HG03103 (cell line): Measurements from ENCODE around the gene PTPRN2.
"Not testable (repeated sequence)": the region's sequence is repeated elsewhere in the genome, so short reads cannot be mapped to it uniquely, and the experiment has no call there.

ENCODE experiments used
- ATAC-seq: cut with Tn5 transposase; IDR thresholded peaks from one replicate; pipeline ENCODE4 v1.9.1; 2021; ENCODE audit warnings: low read depth; ENCODE audit not compliant: unreplicated experiment

Gene PTPRN2

GRCh38 chr7:157737151-157738065, 850.2 kb downstream of the PTPRN2 start:
- no peak for ATAC-seq

DNA sequence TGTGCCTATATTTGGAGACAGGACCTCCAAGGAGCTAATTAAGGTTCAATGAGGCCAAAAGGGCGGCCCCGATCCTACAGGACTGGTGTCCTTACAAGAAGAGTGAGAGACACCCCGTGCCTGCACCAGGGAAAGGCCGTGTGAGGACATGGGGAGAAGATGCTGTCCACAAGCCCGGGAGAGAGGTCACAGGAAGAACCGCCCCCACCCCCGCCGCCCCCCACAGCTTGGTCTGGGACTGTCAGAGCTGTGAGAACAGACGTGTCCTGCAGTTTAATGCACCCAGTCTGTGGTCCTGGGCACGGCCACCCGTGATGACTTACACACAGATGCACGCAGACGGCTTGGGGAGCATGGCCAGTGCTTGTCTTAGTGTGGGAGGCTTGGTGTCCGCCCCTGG, 851.3 kb downstream of the PTPRN2 start:
- ATAC-seq, result no peak

DNA sequence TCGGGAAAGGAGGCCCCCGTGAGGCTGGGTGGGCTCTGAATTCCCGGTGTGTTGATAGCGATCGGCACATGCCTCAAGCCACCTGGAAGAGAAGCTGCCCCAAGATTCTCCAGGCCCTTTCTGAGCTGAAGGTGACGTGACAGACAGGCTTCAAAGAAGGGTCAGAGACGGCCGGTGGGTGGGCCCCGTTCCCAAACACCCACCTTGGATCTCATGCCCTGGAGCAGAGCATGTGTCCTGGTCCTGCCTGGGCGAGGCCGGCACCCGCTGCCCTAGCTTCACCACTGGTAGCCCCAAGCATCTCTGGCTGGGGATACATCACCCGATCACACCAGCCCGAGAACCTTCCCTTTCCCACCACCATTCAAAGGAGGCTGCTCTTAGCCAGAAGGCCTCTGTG, 851.8 kb downstream of the PTPRN2 start:
- ATAC-seq, result no peak

DNA sequence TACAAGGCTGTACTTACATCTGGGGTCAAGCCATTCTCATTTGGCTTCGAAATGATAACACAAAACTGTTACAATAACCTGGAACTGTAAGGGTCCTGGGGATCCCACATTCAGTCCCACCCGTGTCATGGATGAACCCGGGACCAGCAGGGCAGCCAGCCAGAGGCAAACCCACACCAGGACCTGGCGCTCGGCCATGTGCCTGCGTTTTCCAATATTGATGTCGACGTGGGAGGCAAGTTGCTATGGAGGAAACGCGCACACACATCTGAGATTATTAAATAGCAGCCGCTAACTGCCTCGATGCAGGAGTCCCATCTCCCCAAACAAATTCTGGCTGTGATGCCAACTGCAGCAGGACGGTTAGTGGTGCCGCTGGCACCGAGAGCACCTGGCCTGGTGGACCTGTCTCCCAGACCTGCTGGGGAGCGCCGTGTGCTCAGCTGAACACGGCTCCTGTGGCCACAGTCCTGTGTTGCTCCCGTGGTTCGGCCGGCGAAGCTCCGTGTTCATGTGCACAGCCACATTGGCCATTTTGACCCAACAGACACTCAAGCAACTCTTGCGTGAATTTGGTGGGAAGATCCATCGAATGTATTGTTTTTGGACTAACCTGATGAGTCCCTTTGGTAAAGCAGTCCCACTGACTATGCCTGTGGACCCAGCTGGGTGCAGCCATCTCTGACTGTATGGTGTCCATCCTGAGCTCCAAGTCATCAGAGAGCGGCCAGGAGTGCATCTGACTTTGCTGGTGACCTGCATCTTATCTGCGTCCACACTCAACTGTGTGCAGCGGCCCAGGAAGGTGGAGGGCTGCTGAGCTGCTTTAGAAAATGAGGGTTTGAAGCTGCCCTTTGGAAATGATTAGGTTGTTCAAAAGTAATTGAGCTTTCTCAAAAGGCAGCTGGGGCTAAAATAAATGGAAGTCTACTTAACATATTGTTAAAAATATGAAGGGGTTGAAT, 852.7 kb downstream of the PTPRN2 start:
- ATAC-seq, result no peak

DNA sequence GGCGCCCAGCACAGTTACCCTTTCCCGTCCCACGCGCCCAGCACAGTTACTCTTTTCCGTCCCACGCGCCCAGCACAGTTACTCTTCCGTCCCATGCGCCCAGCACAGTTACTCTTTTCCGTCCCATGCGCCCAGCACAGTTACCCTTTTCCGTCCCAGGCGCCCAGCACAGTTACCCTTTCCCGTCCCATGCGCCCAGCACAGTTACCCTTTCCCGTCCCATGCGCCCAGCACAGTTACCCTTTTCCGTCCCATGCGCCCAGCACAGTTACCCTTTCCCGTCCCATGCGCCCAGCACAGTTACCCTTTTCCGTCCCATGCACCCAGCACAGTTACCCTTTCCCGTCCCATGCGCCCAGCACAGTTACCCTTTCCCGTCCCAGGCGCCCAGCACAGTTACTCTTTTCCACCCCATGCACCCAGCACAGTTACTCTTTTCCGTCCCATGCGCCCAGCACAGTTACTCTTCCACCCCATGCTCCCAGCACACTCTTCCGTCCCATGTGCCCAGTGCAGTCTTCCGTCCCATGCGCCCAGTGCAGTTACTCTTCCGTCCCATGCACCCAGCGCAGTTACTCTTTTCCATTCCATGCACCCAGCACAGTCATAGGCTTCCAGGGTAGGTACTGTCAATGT, 853.7 kb downstream of the PTPRN2 start:
- ATAC-seq, result not testable (repeated sequence)

DNA sequence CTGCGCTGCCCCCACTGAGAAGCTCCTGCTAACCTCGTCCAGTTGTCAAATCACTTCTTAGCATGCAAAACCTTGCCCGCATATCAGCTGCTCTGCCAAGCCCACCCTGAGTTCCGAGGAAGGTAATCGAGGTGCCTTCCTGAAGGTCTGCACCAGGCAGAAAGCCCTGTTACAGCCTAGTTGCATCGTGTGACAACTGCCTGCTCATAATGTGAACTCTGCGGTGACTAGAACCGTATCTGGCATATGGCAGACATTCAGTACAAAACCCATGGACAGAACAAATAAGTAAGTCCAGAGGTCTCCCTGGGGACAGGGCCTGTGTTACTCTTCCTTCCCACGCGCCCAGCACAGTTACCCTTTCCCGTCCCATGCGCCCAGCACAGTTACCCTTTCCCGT, 856.5 kb downstream of the PTPRN2 start:
- no peak for ATAC-seq

DNA sequence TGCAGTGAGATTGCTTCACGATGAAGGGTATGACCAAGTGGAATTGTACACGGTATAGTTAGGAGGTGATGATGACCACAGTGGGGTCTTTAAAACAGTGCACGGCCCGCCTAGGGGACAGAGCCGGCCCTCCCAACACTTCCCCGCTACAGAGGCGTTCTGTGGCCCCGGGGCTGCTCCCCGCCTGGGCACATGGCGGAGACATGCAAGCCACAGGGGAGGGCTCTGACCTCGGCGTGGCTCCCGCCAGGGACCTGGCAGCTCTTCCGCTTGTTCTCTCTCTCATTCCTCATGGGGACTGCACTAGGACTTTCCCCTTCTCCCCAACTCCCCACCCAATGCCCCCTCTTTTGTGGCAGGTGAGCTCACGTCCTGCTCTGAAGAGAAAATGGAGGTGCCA, 857.0 kb downstream of the PTPRN2 start:
- ATAC-seq, result no peak

DNA sequence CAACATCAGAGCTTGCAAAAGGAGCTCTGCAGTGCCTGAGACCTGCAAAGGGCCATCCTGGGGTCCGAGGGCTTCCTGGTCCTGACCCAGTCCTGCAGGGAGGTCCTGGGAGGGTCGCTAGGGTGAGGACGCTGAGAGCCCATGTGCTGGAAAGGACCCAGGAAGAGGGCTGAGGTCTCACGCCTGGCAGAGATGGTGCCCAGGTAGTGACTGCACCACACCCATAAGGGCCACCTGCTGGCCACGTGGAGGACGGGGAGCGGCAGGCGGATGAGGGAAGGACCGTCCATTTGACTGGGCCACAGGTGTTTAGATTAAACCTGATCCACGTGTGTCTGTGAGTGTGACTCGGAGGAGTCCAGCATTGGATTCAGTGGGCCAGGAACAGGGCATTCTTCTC, 858.1 kb downstream of the PTPRN2 start:
- no peak for ATAC-seq

GRCh38 chr7:157727964-157728615, 859.5 kb downstream of the PTPRN2 start:
- ATAC-seq, result no peak

DNA sequence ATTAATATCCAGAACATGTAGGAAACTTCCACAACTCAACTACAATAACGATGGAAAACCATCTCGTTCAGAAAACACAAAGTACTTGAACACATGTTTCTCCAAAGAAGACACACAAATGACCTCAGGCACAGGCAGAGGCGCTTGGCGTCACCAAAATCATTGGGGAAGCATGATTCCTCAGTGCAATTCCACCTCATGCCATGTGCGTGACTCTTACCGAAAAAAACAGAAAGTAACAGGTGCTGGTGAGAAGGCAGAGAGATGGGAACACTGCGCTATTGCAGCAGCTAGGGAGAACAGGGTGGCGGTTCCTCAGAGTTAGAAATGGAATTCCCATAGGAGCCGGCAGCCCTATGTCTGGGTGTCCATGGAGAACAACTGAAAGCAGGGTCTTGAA, 860.9 kb downstream of the PTPRN2 start:
- no peak for ATAC-seq

DNA sequence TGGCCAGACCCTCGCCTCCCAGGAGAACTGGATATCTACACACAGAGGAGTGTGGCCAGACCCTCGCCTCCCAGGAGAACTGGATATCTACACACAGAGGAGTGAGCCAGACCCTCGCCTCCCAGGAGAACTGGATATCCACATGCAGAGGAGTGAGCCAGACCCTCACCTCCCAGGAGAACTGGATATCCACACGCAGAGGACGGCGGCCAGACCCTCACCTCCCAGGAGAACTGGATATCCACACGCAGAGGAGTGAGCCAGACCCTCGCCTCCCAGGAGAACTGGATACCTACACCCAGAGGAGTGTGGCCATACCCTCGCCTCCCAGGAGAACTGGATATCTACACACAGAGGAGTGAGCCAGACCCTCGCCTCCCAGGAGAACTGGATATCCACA, 862.3 kb downstream of the PTPRN2 start:
- not testable (repeated sequence) for ATAC-seq

- ATAC-seq, result no peak
Measured at GRCh38 chr7:157723205-157723604, 864.4 kb downstream of the PTPRN2 start.

GRCh38 chr7:157722137-157723060, 865.2 kb downstream of the PTPRN2 start:
- no peak for ATAC-seq

GRCh38 chr7:157721468-157722136, 866.0 kb downstream of the PTPRN2 start:
- ATAC-seq, result no peak

- no peak for ATAC-seq
Measured at GRCh38 chr7:157719705-157720655, 867.6 kb downstream of the PTPRN2 start.

GRCh38 chr7:157719008-157719682, 868.5 kb downstream of the PTPRN2 start:
- no peak for ATAC-seq
